HCT116 (cell line): ENCODE results near the gene MIF. TPM values are rescaled to one million over a fixed set of nuclear protein-coding genes. Genes with fewer than 3 reads are reported as not detected.

ENCODE experiments used
- ATAC-seq: fragments of 200-7000 bp; cut with Tn5 transposase; 2 replicates; pipeline ENCODE4 v1.9.1; 2020; ENCODE audit warnings: mild to moderate bottlenecking, moderate library complexity
- BruUV-seq: library from RNA; stranded (reverse); fragments of 400-500 nt; replicated peaks from 2 replicates; lab custom pipeline; 2021; lab: Mats Ljungman, UMichigan
- CTCF ChIA-PET: fragments of 300-600 bp; sonication (Branson Sonifier 250); formaldehyde crosslinking; loops from one replicate; lab custom pipeline; 2021; ENCODE audit warnings: antibody characterized with exemption; lab: Charles Lee
- POLR2A ChIA-PET: fragments of 300-600, 350-600 bp; sonication (Branson Sonifier 250); formaldehyde crosslinking; loops from one replicate; lab custom pipeline; 2021; ENCODE audit warnings: antibody characterized with exemption; lab: Charles Lee
- RAD21 ChIA-PET, 2 experiments: fragments of 300-600 bp; sonication (Branson Sonifier 250); formaldehyde crosslinking; loops; one replicate each; lab custom pipeline; 2023; ENCODE audit warnings: low total read pairs in 2 of 2; ENCODE audit not compliant: uncharacterized antibody in 2 of 2, unreplicated experiment in 2 of 2, low non-redundant PET in 1 of 2; lab: Charles Lee
- DNase-seq: peaks from one replicate; pipeline ENCODE4 v3.0.0-alpha.2; 2010; ENCODE audit warnings: low read depth, low spot score
- H2AFZ ChIP-seq: fragments of 200-600 bp; shearing (Covaris generic), sonication (generic); 2 replicates; pipeline ENCODE4 v1.6.1; 2017; ENCODE audit warnings: low read depth, mixed run types, mixed read lengths, antibody characterized with exemption, low read length; ENCODE audit not compliant: poor library complexity, severe bottlenecking
- H3K27ac ChIP-seq: 2 replicates; pipeline ENCODE4 v1.5.1; 2012; ENCODE audit warnings: low read depth, low read length
- H3K27me3 ChIP-seq: fragments of 200-600 bp; sonication (generic); 2 replicates; pipeline ENCODE4 v1.6.1; 2016; ENCODE audit warnings: mixed run types, low read length, mixed read lengths; ENCODE audit not compliant: insufficient read depth
- H3K36me3 ChIP-seq, 2 experiments: fragments of 200-500 bp in 1 of 2; fragments of 200-600 bp in 1 of 2; sonication (Bioruptor generic) in 1 of 2; sonication (generic) in 1 of 2; 2 replicates each; pipeline versions ENCODE4 v1.5.1 to v1.6.1; 2014 to 2016; ENCODE audit warnings: low read length in 2 of 2, inconsistent platforms in 1 of 2, mixed read lengths in 1 of 2, mixed run types in 1 of 2; ENCODE audit not compliant: insufficient read depth in 2 of 2, control insufficient read depth in 1 of 2
- H3K4me1 ChIP-seq, 2 experiments: fragments of 200-600 bp in 1 of 2; sonication (generic) in 1 of 2; 2 replicates each; pipeline versions ENCODE4 v1.5.1 to v1.6.1; 2012 to 2017; ENCODE audit warnings: low read length in 2 of 2, inconsistent platforms in 1 of 2, mild to moderate bottlenecking in 1 of 2, mixed read lengths in 1 of 2, mixed run types in 1 of 2, moderate library complexity in 1 of 2; ENCODE audit not compliant: insufficient read depth in 2 of 2, control insufficient read depth in 1 of 2
- H3K4me2 ChIP-seq: fragments of 200-600 bp; sonication (generic); 2 replicates; pipeline ENCODE4 v1.6.1; 2017; ENCODE audit warnings: mixed run types, low read length, mixed read lengths
- H3K4me3 ChIP-seq, 2 experiments: fragments of 200-600 bp in 1 of 2; sonication (generic) in 1 of 2; replicated peaks in 1 of 2; 2 replicates each; pipeline ENCODE4 v1.5.1; 2011 to 2016; ENCODE audit warnings: low read length in 2 of 2, control low read depth in 1 of 2, low read depth in 1 of 2, mild to moderate bottlenecking in 1 of 2, mixed read lengths in 1 of 2, mixed run types in 1 of 2
- H3K79me2 ChIP-seq: fragments of 200-600 bp; sonication (generic); 2 replicates; pipeline ENCODE4 v1.6.1; 2017; ENCODE audit warnings: mild to moderate bottlenecking, mixed run types, low read length, moderate library complexity, mixed read lengths; ENCODE audit not compliant: insufficient read depth
- H3K9ac ChIP-seq: fragments of 200-600 bp; sonication (generic); 2 replicates; pipeline ENCODE4 v1.6.1; 2016; ENCODE audit warnings: low read length, mixed read lengths
- H3K9me2 ChIP-seq: fragments of 200-600 bp; sonication (generic), shearing (Covaris generic); 2 replicates; pipeline ENCODE4 v1.6.1; 2017; ENCODE audit warnings: mixed run types, mild to moderate bottlenecking, moderate library complexity; ENCODE audit not compliant: insufficient read depth
- H3K9me3 ChIP-seq, 2 experiments: fragments of 200-500 bp in 1 of 2; fragments of 200-600 bp in 1 of 2; sonication (Bioruptor generic) in 1 of 2; sonication (generic) in 1 of 2; 2 replicates each; pipeline ENCODE4 v1.6.1; 2014 to 2017; ENCODE audit warnings: low read length in 2 of 2, mixed read lengths in 2 of 2, inconsistent platforms in 1 of 2, low read depth in 1 of 2, mild to moderate bottlenecking in 1 of 2, mixed run types in 1 of 2, moderate library complexity in 1 of 2; ENCODE audit not compliant: control insufficient read depth in 1 of 2, insufficient read depth in 1 of 2
- H4K20me1 ChIP-seq: fragments of 200-600 bp; sonication (generic), shearing (Covaris generic); 2 replicates; pipeline ENCODE4 v1.6.1; 2017; ENCODE audit warnings: mixed run types, mild to moderate bottlenecking, moderate library complexity; ENCODE audit not compliant: insufficient read depth
- ATF3 ChIP-seq: IDR thresholded peaks from 2 replicates; pipeline ENCODE4 v1.6.1; 2012
- CBX3 ChIP-seq: IDR thresholded peaks from 2 replicates; pipeline ENCODE4 v1.6.1; 2012; ENCODE audit warnings: low read depth
- ELF1 ChIP-seq: IDR thresholded peaks from 2 replicates; pipeline ENCODE4 v1.6.1; 2012; ENCODE audit warnings: low read depth, borderline replicate concordance
- EZH2 ChIP-seq: fragments of 200-600 bp; sonication (generic); IDR thresholded peaks from 2 replicates; pipeline ENCODE4 v1.6.1; 2017; ENCODE audit warnings: antibody characterized with exemption, mixed run types
- EZH2phosphoT487 ChIP-seq: fragments of 200-600 bp; IDR thresholded peaks from 2 replicates; pipeline ENCODE4 v1.6.1; 2018; ENCODE audit warnings: antibody characterized with exemption, borderline replicate concordance
- FOSL1 ChIP-seq: IDR thresholded peaks from 2 replicates; pipeline ENCODE4 v1.6.1; 2012; ENCODE audit warnings: low read depth
- POLR2A ChIP-seq: IDR thresholded peaks from 2 replicates; pipeline ENCODE4 v1.7.0; 2011; ENCODE audit warnings: borderline replicate concordance; ENCODE audit not compliant: insufficient read depth, insufficient read length; ENCODE audit errors: extremely low read depth
- POLR2AphosphoS5 ChIP-seq: IDR thresholded peaks from 2 replicates; pipeline ENCODE4 v1.6.1; 2011; ENCODE audit warnings: mild to moderate bottlenecking, low read depth, low read length, moderate library complexity
- REST ChIP-seq: IDR thresholded peaks from 2 replicates; pipeline ENCODE4 v1.6.1; 2012; ENCODE audit warnings: low read depth
- SIN3A ChIP-seq: IDR thresholded peaks from 2 replicates; pipeline ENCODE4 v1.6.1; 2012; ENCODE audit warnings: low read depth
- SP1 ChIP-seq: IDR thresholded peaks from 2 replicates; pipeline ENCODE4 v1.6.1; 2012; ENCODE audit warnings: low read depth
- TCF7L2 ChIP-seq: IDR thresholded peaks from 2 replicates; pipeline ENCODE4 v1.7.0; 2011; ENCODE audit warnings: borderline replicate concordance, inconsistent platforms; ENCODE audit not compliant: insufficient read depth, insufficient read length; ENCODE audit errors: extremely low read depth
- YY1 ChIP-seq: IDR thresholded peaks from 2 replicates; pipeline ENCODE4 v1.6.1; 2011; ENCODE audit warnings: low read length, low read depth, moderate library complexity, mild to moderate bottlenecking; ENCODE audit not compliant: insufficient replicate concordance; ENCODE audit errors: extremely low read depth
- ZFX ChIP-seq: fragments of 450-650 bp; IDR thresholded peaks from 2 replicates; pipeline ENCODE4 v1.6.1; 2017
- intact Hi-C: fragments of 100-400 bp; cut with micrococcal nuclease; formaldehyde crosslinking; loops from 2 replicates; pipeline ENCODE4 v1.10.0; 2022
- total RNA-seq: library from RNA; stranded (reverse); gene quantifications from one replicate; pipeline ENCODE4 v1.2.1, GENCODE V29; 2021; ENCODE audit not compliant: unreplicated experiment

The MIF gene
- total RNA-seq, 1 experiment from 2014 or later: 1,511 TPM

GRCh38 chr22:23882370-23882769 lies 11.8 kb upstream of the MIF start:
- Histone ChIP-seq H3K9ac (no peak overlapping the region), H3K79me2 (no peaks in the 10 kb centered on the region), H3K27ac (no peak overlapping the region)
- intact Hi-C loops: no loop called here
- CTCF ChIA-PET: no interaction called here
- no peak for TF ChIP-seq ATF3
- no peak for TF ChIP-seq POLR2A
- TF ChIP-seq YY1: no peak
- no peak for TF ChIP-seq FOSL1
- TF ChIP-seq EZH2phosphoT487: no peak
- no peak for TF ChIP-seq EZH2
- TF ChIP-seq TCF7L2: no peak
- TF ChIP-seq ELF1: no peak
- TF ChIP-seq ZFX: no peak
- no peak for TF ChIP-seq POLR2AphosphoS5
- TF ChIP-seq SIN3A: no peak
- TF ChIP-seq SP1: no peak
- no peak for TF ChIP-seq CBX3
- TF ChIP-seq REST: no peak
- TF ChIP-seq, all 23 proteins: peak for 0
- no peaks in the 10 kb centered on the region for H3K9me2 ChIP-seq
- RAD21 ChIA-PET: no interaction called here
- no peaks in the 10 kb centered on the region for H3K4me1 ChIP-seq
- 0 out of 4 replicates have a peak, but pooled peaks cover 0 to 3% of the 10 kb centered on the region in 2 experiments for H3K36me3 ChIP-seq
- no peaks in the 10 kb centered on the region for H3K9me3 ChIP-seq
- POLR2A ChIA-PET: no interaction called here
- H4K20me1 ChIP-seq: no peaks in the 10 kb centered on the region
- no peak overlapping the region for H2AFZ ChIP-seq
- H3K4me3 ChIP-seq: no peak overlapping the region
- DNase-seq: no peak
- no TSS peak for BruUV-seq
- ATAC-seq: no peak
- no peak overlapping the region for H3K4me2 ChIP-seq
- no peaks in the 10 kb centered on the region for H3K27me3 ChIP-seq
